Activated T-cell treated with anti-CD3 and anti-CD28 coated beads, Interleukin-2, amount 50 U/mL, for 4 hours (primary cell): ENCODE measurements around the gene SDHB. TPM values are rescaled to one million over a fixed set of nuclear protein-coding genes. Genes with fewer than 3 reads are reported as not detected.
"Not testable (repeated sequence)": the region's sequence is repeated elsewhere in the genome, so short reads cannot be mapped to it uniquely, and the experiment has no call there.

Experiments
- ATAC-seq, 2 donors: fragments of 200-7000 bp; cut with Tn5 transposase; one replicate each; pipeline ENCODE4 v1.10.0; 2021
- DNase-seq: peaks from one replicate; pipeline ENCODE4 v3.0.0-alpha.2; 2020
- H3K27me3 Mint-ChIP-seq: one replicate; pipeline ENCODE4 v1.8.0; 2021; ENCODE audit warnings: low read depth, mixed read lengths
- H3K36me3 Mint-ChIP-seq: one replicate; pipeline ENCODE4 v1.8.0; 2022; ENCODE audit warnings: mixed read lengths; ENCODE audit not compliant: insufficient read depth
- H3K4me1 Mint-ChIP-seq: one replicate; pipeline ENCODE4 v1.8.0; 2021; ENCODE audit warnings: low read depth, mixed read lengths
- H3K4me3 Mint-ChIP-seq: one replicate; pipeline ENCODE4 v1.8.0; 2021; ENCODE audit warnings: mild to moderate bottlenecking, moderate library complexity, mixed read lengths
- H3K9me3 Mint-ChIP-seq: one replicate; pipeline ENCODE4 v1.8.0; 2021; ENCODE audit warnings: mixed read lengths
- total RNA-seq, 3 donors: library from RNA; stranded (reverse); gene quantifications; one replicate each; pipeline ENCODE4 v1.2.1, GENCODE V29; 2021

The SDHB gene
- total RNA-seq, 3 donors from 2014 or later, result 159 to 179 (median 176) TPM

- no peak overlapping the region for H3K4me3 Mint-ChIP-seq
- no peaks in the 10 kb centered on the region for H3K4me1 Mint-ChIP-seq
- H3K9me3 Mint-ChIP-seq, result no peaks in the 10 kb centered on the region
- peaks cover 7% of the 10 kb centered on the region for H3K27me3 Mint-ChIP-seq
- ATAC-seq, result no peak
- H3K36me3 Mint-ChIP-seq, result no peaks in the 10 kb centered on the region
- no peak for DNase-seq
These were observed 12.7 kb upstream of the SDHB start for GRCh38 chr1:17066361-17067068.

GRCh38 chr1:17065666-17066065 is 11.8 kb upstream of the SDHB start:
- Mint-ChIP-seq H3K9me3 (no peaks in the 10 kb centered on the region), H3K36me3 (no peaks in the 10 kb centered on the region), H3K4me3 (no peak overlapping the region), H3K27me3 (peaks cover 7% of the 10 kb centered on the region), H3K4me1 (no peaks in the 10 kb centered on the region)
- no peak for DNase-seq
- no peak for ATAC-seq

GRCh38 chr1:17062751-17063150 is 8.9 kb upstream of the SDHB start:
- not testable (repeated sequence) for H3K36me3 Mint-ChIP-seq, DNase-seq, H3K4me1 Mint-ChIP-seq, H3K9me3 Mint-ChIP-seq, ATAC-seq, H3K4me3 Mint-ChIP-seq
- H3K27me3 Mint-ChIP-seq, result peaks cover 11% of the 10 kb centered on the region

GRCh38 chr1:17061892-17062291 is 8.1 kb upstream of the SDHB start:
- no peaks in the 10 kb centered on the region for H3K36me3 Mint-ChIP-seq
- DNase-seq, result no peak
- no peaks in the 10 kb centered on the region for H3K4me1 Mint-ChIP-seq
- peaks cover 10% of the 10 kb centered on the region for H3K27me3 Mint-ChIP-seq
- H3K9me3 Mint-ChIP-seq, result no peaks in the 10 kb centered on the region
- ATAC-seq, result no peak
- no peak overlapping the region for H3K4me3 Mint-ChIP-seq

GRCh38 chr1:17061486-17061885 is 7.7 kb upstream of the SDHB start:
- ATAC-seq (no peak), DNase-seq (no peak)
- no peak overlapping the region for H3K4me3 Mint-ChIP-seq
- no peaks in the 10 kb centered on the region for H3K9me3 Mint-ChIP-seq
- peaks cover 10% of the 10 kb centered on the region for H3K27me3 Mint-ChIP-seq
- H3K4me1 Mint-ChIP-seq, result no peaks in the 10 kb centered on the region
- no peaks in the 10 kb centered on the region for H3K36me3 Mint-ChIP-seq

GRCh38 chr1:17060306-17060749 is 6.5 kb upstream of the SDHB start:
- Mint-ChIP-seq H3K9me3 (no peaks in the 10 kb centered on the region), H3K36me3 (no peaks in the 10 kb centered on the region), H3K4me1 (no peaks in the 10 kb centered on the region)

GRCh38 chr1:17059391-17060305 is 5.8 kb upstream of the SDHB start:
- Mint-ChIP-seq H3K9me3 (no peaks in the 10 kb centered on the region), H3K27me3 (peaks cover 10% of the 10 kb centered on the region), H3K36me3 (no peaks in the 10 kb centered on the region), H3K4me3 (no peak overlapping the region), H3K4me1 (no peaks in the 10 kb centered on the region)
- no peak for DNase-seq
- ATAC-seq, result peak; percentile 74

More at GRCh38 chr1:17060306-17060749, 6.5 kb upstream of the SDHB start:
- DNase-seq, result no peak
- H3K27me3 Mint-ChIP-seq, result peaks cover 10% of the 10 kb centered on the region
- no peak overlapping the region for H3K4me3 Mint-ChIP-seq
- no peak for ATAC-seq

GRCh38 chr1:17056551-17056950 is 2.7 kb upstream of the SDHB start:
- H3K4me1 Mint-ChIP-seq, result peaks cover 9% of the 10 kb centered on the region
- no peaks in the 10 kb centered on the region for H3K9me3 Mint-ChIP-seq
- no peak for ATAC-seq
- H3K36me3 Mint-ChIP-seq, result peaks cover under 1% of the 10 kb centered on the region
- no peak for DNase-seq
- H3K27me3 Mint-ChIP-seq, result peaks cover 5% of the 10 kb centered on the region
- H3K4me3 Mint-ChIP-seq, result no peak overlapping the region

- Mint-ChIP-seq H3K4me1 (peaks cover 15% of the 10 kb centered on the region), H3K27me3 (peaks cover 5% of the 10 kb centered on the region), H3K9me3 (no peaks in the 10 kb centered on the region), H3K36me3 (peaks cover 7% of the 10 kb centered on the region), H3K4me3 (peak overlapping the region; percentile 41)
- DNase-seq (no peak), ATAC-seq (no peak)
These were observed 2.0 kb upstream of the SDHB start for GRCh38 chr1:17055801-17056200.

- Mint-ChIP-seq H3K36me3 (peaks cover 10% of the 10 kb centered on the region), H3K27me3 (no peaks in the 10 kb centered on the region), H3K4me3 (peak overlapping the region; percentile 99), H3K9me3 (no peaks in the 10 kb centered on the region), H3K4me1 (peaks cover 15% of the 10 kb centered on the region)
- ATAC-seq (no peak), DNase-seq (no peak)
These were observed 647 bp downstream of the SDHB start for GRCh38 chr1:17053086-17053684.

GRCh38 chr1:17052641-17053040 is 1.2 kb downstream of the SDHB start:
- no peaks in the 10 kb centered on the region for H3K9me3 Mint-ChIP-seq
- DNase-seq (no peak), ATAC-seq (no peak)
- peak overlapping the region; percentile 99 for H3K4me3 Mint-ChIP-seq
- H3K27me3 Mint-ChIP-seq, result no peaks in the 10 kb centered on the region
- peaks cover 18% of the 10 kb centered on the region for H3K4me1 Mint-ChIP-seq
- H3K36me3 Mint-ChIP-seq, result peaks cover 10% of the 10 kb centered on the region

GRCh38 chr1:17052038-17052437 is 1.8 kb downstream of the SDHB start:
- Mint-ChIP-seq H3K9me3 (no peaks in the 10 kb centered on the region), H3K27me3 (no peaks in the 10 kb centered on the region), H3K4me1 (peaks cover 18% of the 10 kb centered on the region), H3K36me3 (peaks cover 10% of the 10 kb centered on the region), H3K4me3 (peak overlapping the region; percentile 99)
- ATAC-seq, result no peak
- DNase-seq, result no peak

- DNase-seq (no peak), ATAC-seq (no peak)
- H3K4me1 Mint-ChIP-seq, result peaks cover 20% of the 10 kb centered on the region
- no peaks in the 10 kb centered on the region for H3K9me3 Mint-ChIP-seq
- H3K4me3 Mint-ChIP-seq, result no peak overlapping the region
- H3K36me3 Mint-ChIP-seq, result peaks cover 20% of the 10 kb centered on the region
- H3K27me3 Mint-ChIP-seq, result no peaks in the 10 kb centered on the region
These were observed 5.9 kb downstream of the SDHB start for GRCh38 chr1:17047924-17048323.

- Mint-ChIP-seq H3K4me1 (peaks cover 10% of the 10 kb centered on the region), H3K4me3 (no peak overlapping the region), H3K9me3 (no peaks in the 10 kb centered on the region), H3K36me3 (peaks cover 20% of the 10 kb centered on the region), H3K27me3 (no peaks in the 10 kb centered on the region)
- ATAC-seq (no peak), DNase-seq (no peak)
These were observed 7.5 kb downstream of the SDHB start for GRCh38 chr1:17046334-17046657.
